GM10248 (cell line): ENCODE results near the gene NUFIP1.

Experiments used
- CTCF ChIA-PET: fragments of 300-600 bp; sonication (Branson Sonifier 250); formaldehyde crosslinking; extraction: SDS; loops from one replicate; lab custom pipeline; 2021; ENCODE audit warnings: antibody characterized with exemption; lab: Yijun Ruan, JAX
- POLR2A ChIA-PET: fragments of 350-650 bp; sonication (Branson Sonifier 250); formaldehyde crosslinking; extraction: SDS; loops from one replicate; lab custom pipeline; 2020; ENCODE audit warnings: antibody characterized with exemption; lab: Yijun Ruan, JAX
- DNase-seq: peaks from one replicate; pipeline ENCODE4 v3.0.0; 2012; ENCODE audit errors: extremely low spot score
- CTCF ChIP-seq: IDR thresholded peaks from 2 replicates; pipeline ENCODE4 v1.5.1; 2012; ENCODE audit warnings: mild to moderate bottlenecking, low read depth; ENCODE audit errors: extremely low read depth, missing control alignments, control extremely low read depth

Gene NUFIP1

GRCh38 chr13:44936246-44936645 lies 53.0 kb downstream of the NUFIP1 start:
- TF ChIP-seq CTCF = no peak
- ChIA-PET POLR2A (no interaction called here), CTCF (interaction anchor here (1.0 to 1.2 kb wide), 2 partner anchors 9 to 17 kb away, joined by 3 to 4 read pairs; no protein-coding TSS in a partner anchor)
- no peak for DNase-seq

GRCh38 chr13:44934724-44935123 lies 54.5 kb downstream of the NUFIP1 start:
- DNase-seq = no peak
- no peak for TF ChIP-seq CTCF
- ChIA-PET POLR2A (no interaction called here), CTCF (interaction anchor here (1.2 to 3.1 kb wide), 4 partner anchors 12 to 451 kb away, joined by 3 to 10 read pairs (median 3); no protein-coding TSS in a partner anchor)

- POLR2A ChIA-PET = no interaction called here
- no peak for DNase-seq
- TF ChIP-seq CTCF = no peak
- CTCF ChIA-PET = interaction anchor here (3.1 kb wide), 1 partner anchor 14 kb away, joined by 10 read pairs; no protein-coding TSS in a partner anchor
Observed at GRCh38 chr13:44932850-44933251, 56.4 kb downstream of the NUFIP1 start.

- no peak for DNase-seq
- ChIA-PET CTCF (interaction anchor here (3.1 kb wide), 1 partner anchor 14 kb away, joined by 10 read pairs; no protein-coding TSS in a partner anchor), POLR2A (no interaction called here)
- TF ChIP-seq CTCF = no peak
Observed at GRCh38 chr13:44932171-44932849, 57.0 kb downstream of the NUFIP1 start.

- CTCF ChIA-PET = no interaction called here
Observed at GRCh38 chr13:44930963-44931623, 58.2 kb downstream of the NUFIP1 start.

More at GRCh38 chr13:44930963-44931623, 58.2 kb downstream of the NUFIP1 start:
- no peak for TF ChIP-seq CTCF
- POLR2A ChIA-PET = no interaction called here
- DNase-seq = no peak
